Endothelial cell of umbilical vein (primary cell): ENCODE measurements around the gene MN1. TPM values are rescaled to one million over a fixed set of nuclear protein-coding genes. Genes with fewer than 3 reads are reported as not detected.

Experiments
- BruUV-seq: library from RNA; stranded (reverse); fragments of 400-500 nt; replicated peaks from 2 replicates; lab custom pipeline; 2021; lab: Mats Ljungman, UMichigan
- CTCF ChIA-PET: fragments of 300-600, 350-600 bp; sonication (Branson Sonifier 250); formaldehyde crosslinking; loops from one replicate; lab custom pipeline; 2021; ENCODE audit warnings: antibody characterized with exemption, inconsistent platforms; lab: Charles Lee
- POLR2A ChIA-PET: fragments of 300-600, 350-600 bp; sonication (Branson Sonifier 250); formaldehyde crosslinking; loops from one replicate; lab custom pipeline; 2021; ENCODE audit warnings: antibody characterized with exemption, inconsistent platforms; lab: Charles Lee
- DNase-seq: peaks from one replicate; pipeline ENCODE4 v3.0.0-alpha.2; 2011; ENCODE audit warnings: low read depth, low spot score
- FAIRE-seq: peaks from 2 replicates; lab custom pipeline; 2011; peaks lifted over from hg19 to GRCh38; lab: Jason Lieb, UNC
- H2AFZ ChIP-seq: 2 replicates; pipeline ENCODE4 v1.6.0; 2012; ENCODE audit warnings: low read depth, low read length, control low read depth, inconsistent platforms
- H3K27ac ChIP-seq: 2 replicates; pipeline ENCODE4 v1.5.1; 2011; ENCODE audit warnings: low read depth, mild to moderate bottlenecking, control low read depth, low read length, moderate library complexity; ENCODE audit not compliant: insufficient read depth
- H3K27me3 ChIP-seq, 2 experiments: 2 replicates each; pipeline versions ENCODE4 v1.6.0 to v1.6.1; 2011; ENCODE audit warnings: low read length in 2 of 2, mixed read lengths in 1 of 2; ENCODE audit not compliant: control insufficient read depth in 2 of 2, insufficient read depth in 2 of 2
- H3K36me3 ChIP-seq, 2 experiments: 2 replicates in 1 of 2; 3 replicates in 1 of 2; pipeline ENCODE4 v1.5.1; 2011; ENCODE audit warnings: low read length in 2 of 2, mild to moderate bottlenecking in 1 of 2, moderate library complexity in 1 of 2; ENCODE audit not compliant: control insufficient read depth in 2 of 2, insufficient read depth in 2 of 2; ENCODE audit errors: extremely low read depth in 1 of 2
- H3K4me1 ChIP-seq: 3 replicates; pipeline ENCODE4 v1.5.1; 2011; ENCODE audit warnings: mild to moderate bottlenecking, low read length; ENCODE audit not compliant: control insufficient read depth, insufficient read depth; ENCODE audit errors: extremely low read depth
- H3K4me2 ChIP-seq: 2 replicates; pipeline ENCODE4 v1.6.1; 2011; ENCODE audit warnings: low read length, control low read depth, mixed read lengths; ENCODE audit not compliant: insufficient read depth
- H3K4me3 ChIP-seq, 3 experiments: fragments of 200-600 bp in 1 of 3; sonication (generic), shearing (Covaris generic) in 1 of 3; replicated peaks in 1 of 3; 2 replicates each; pipeline ENCODE4 v1.5.1; 2011 to 2016; ENCODE audit warnings: control low read depth in 3 of 3, low read length in 3 of 3, mild to moderate bottlenecking in 2 of 3, inconsistent platforms in 1 of 3, low read depth in 1 of 3, moderate library complexity in 1 of 3; ENCODE audit not compliant: insufficient read depth in 1 of 3
- H3K79me2 ChIP-seq: 2 replicates; pipeline ENCODE4 v1.6.0; 2012; ENCODE audit warnings: low read length, inconsistent platforms; ENCODE audit not compliant: control insufficient read depth, insufficient read depth
- H3K9ac ChIP-seq: replicated peaks from 2 replicates; pipeline ENCODE3; 2011; ENCODE audit warnings: low read length, control low read depth; ENCODE audit not compliant: insufficient read depth; ENCODE audit errors: extremely low read depth
- H3K9me1 ChIP-seq: replicated peaks from 3 replicates; pipeline ENCODE4 v1.6.0; 2011; ENCODE audit warnings: mild to moderate bottlenecking, low read length; ENCODE audit not compliant: control insufficient read depth, insufficient read depth; ENCODE audit errors: extremely low read depth
- H3K9me3 ChIP-seq: replicated peaks from 2 replicates; pipeline ENCODE4 v1.5.1; 2012; ENCODE audit warnings: low read length, inconsistent platforms; ENCODE audit not compliant: control insufficient read depth, insufficient read depth
- H4K20me1 ChIP-seq: replicated peaks from 2 replicates; pipeline ENCODE3; 2011; ENCODE audit warnings: mild to moderate bottlenecking, low read length; ENCODE audit not compliant: control insufficient read depth, insufficient read depth; ENCODE audit errors: extremely low read depth
- EZH2 ChIP-seq: IDR thresholded peaks from 2 replicates; pipeline ENCODE4 v1.6.1; 2012; ENCODE audit warnings: borderline replicate concordance, low read depth, mild to moderate bottlenecking, moderate library complexity, low read length, inconsistent platforms; ENCODE audit not compliant: severe bottlenecking
- FOS ChIP-seq: IDR thresholded peaks from 2 replicates; pipeline ENCODE4 v1.6.1; 2011; ENCODE audit warnings: mild to moderate bottlenecking, low read length, moderate library complexity, borderline replicate concordance; ENCODE audit not compliant: insufficient read depth
- GATA2 ChIP-seq: IDR thresholded peaks from 2 replicates; pipeline ENCODE4 v1.7.0; 2011; ENCODE audit warnings: low read depth, mild to moderate bottlenecking, moderate library complexity, mixed read lengths, low read length; ENCODE audit not compliant: insufficient read length, insufficient read depth
- JUN ChIP-seq: IDR thresholded peaks from 2 replicates; pipeline ENCODE4 v1.6.1; 2011; ENCODE audit warnings: borderline replicate concordance, low read depth; ENCODE audit not compliant: insufficient read length, insufficient read depth
- MYC ChIP-seq: IDR thresholded peaks from one replicate; pipeline ENCODE4 v1.6.1; 2011; ENCODE audit warnings: mild to moderate bottlenecking, low read depth, low read length
- POLR2A ChIP-seq: IDR thresholded peaks from 2 replicates; pipeline ENCODE4 v1.6.1; 2012; ENCODE audit warnings: low read depth, mild to moderate bottlenecking, control low read depth, low read length
- POLR2AphosphoS5 ChIP-seq: IDR thresholded peaks from 2 replicates; pipeline ENCODE4 v1.6.1; 2012; ENCODE audit warnings: low read depth, mild to moderate bottlenecking, control low read depth, low read length, moderate library complexity; ENCODE audit not compliant: insufficient read depth
- dilution Hi-C: fragments of 300-500 bp; cut with MboI; formaldehyde crosslinking; loops from one replicate; pipeline ENCODE4 v1.15.0; 2019; ENCODE audit warnings: low sequenced_read_pairs; ENCODE audit not compliant: extremely low pct_ligation_motif_present
- intact Hi-C: fragments of 100-400 bp; cut with micrococcal nuclease; formaldehyde crosslinking; loops from one replicate; pipeline ENCODE4 v1.10.0; 2022
- polyA plus RNA-seq, 4 experiments: library from polyadenylated mRNA; depleted of rRNA in 3 of 4; stranded (reverse) in 3 of 4; unstranded in 1 of 4; fragments of >200 nt; gene quantifications; 2 replicates each; pipeline versions ENCODE4 v1.2.1 to v1.2.3, GENCODE V29; 2011 to 2012; ENCODE audit warnings: missing spikeins in 1 of 4
- total RNA-seq: library from RNA; stranded (reverse); gene quantifications from 2 replicates; pipeline ENCODE4 v1.2.3, GENCODE V29; 2021
- TF ChIP-seq, protein P1 (sequence below): IDR thresholded peaks from 2 replicates; pipeline ENCODE4 v1.6.1; 2011; ENCODE audit not compliant: insufficient read depth, insufficient read length
- TF ChIP-seq, protein P2 (sequence below), 2 donors: IDR thresholded peaks; 1 replicate in 1 of 2; 2 replicates in 1 of 2; pipeline ENCODE4 v1.5.1; 2011; ENCODE audit warnings: low read length in 2 of 2, mild to moderate bottlenecking in 2 of 2, moderate library complexity in 2 of 2, control low read depth in 1 of 2, inconsistent platforms in 1 of 2, low read depth in 1 of 2; ENCODE audit not compliant: insufficient read depth in 1 of 2; ENCODE audit errors: extremely low read depth in 1 of 2

MN1 gene
- total and polyA plus RNA-seq, 2 donors (not counting 3 experiments of a cell fraction or from before 2014, with no cell fraction given) = 3.8 to 5.2 TPM

DNA sequence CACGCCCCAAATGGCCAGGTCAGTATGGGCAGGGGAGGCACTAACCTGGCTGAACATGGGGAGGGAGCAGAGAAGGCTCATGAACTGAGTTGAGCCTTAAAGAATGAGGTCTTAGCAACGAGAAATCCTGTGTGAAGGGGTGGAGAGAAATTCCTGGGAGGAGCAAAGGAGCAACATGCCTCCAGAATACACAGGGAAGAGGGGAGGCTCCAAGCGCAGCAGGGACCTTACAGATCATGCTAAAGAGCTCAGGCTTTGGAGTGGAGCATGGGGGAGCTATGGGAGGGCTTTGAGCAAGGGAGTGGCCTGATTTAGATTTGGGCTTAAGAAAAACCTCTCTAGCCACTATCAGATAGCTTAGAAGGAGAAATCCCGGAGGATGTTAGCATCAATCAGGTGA, 88.1 kb downstream of the MN1 start:
- Histone ChIP-seq H3K4me1 (peaks cover 9% of the 10 kb centered on the region), H3K9me3 (no peaks in the 10 kb centered on the region), H3K9me1 (no peaks in the 10 kb centered on the region), H3K79me2 (no peaks in the 10 kb centered on the region), H3K27me3 (no peaks in the 10 kb centered on the region), H2AFZ (no peak overlapping the region), H3K27ac (no peak overlapping the region), H3K9ac (no peak overlapping the region), H3K4me2 (no peak overlapping the region), H3K4me3 (no peak overlapping the region), H3K36me3 (no peaks in the 10 kb centered on the region), H4K20me1 (no peaks in the 10 kb centered on the region)
- dilution Hi-C loops (no loop called here), intact Hi-C loops (no loop called here)
- CTCF ChIA-PET = no interaction called here
- no peak for FAIRE-seq
- TF ChIP-seq FOS = no peak
- no peak for TF ChIP-seq GATA2
- TF ChIP-seq POLR2AphosphoS5 = no peak
- TF ChIP-seq, protein P1, sequence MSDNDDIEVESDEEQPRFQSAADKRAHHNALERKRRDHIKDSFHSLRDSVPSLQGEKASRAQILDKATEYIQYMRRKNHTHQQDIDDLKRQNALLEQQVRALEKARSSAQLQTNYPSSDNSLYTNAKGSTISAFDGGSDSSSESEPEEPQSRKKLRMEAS = no peak
- TF ChIP-seq MYC = no peak
- TF ChIP-seq, protein P2, sequence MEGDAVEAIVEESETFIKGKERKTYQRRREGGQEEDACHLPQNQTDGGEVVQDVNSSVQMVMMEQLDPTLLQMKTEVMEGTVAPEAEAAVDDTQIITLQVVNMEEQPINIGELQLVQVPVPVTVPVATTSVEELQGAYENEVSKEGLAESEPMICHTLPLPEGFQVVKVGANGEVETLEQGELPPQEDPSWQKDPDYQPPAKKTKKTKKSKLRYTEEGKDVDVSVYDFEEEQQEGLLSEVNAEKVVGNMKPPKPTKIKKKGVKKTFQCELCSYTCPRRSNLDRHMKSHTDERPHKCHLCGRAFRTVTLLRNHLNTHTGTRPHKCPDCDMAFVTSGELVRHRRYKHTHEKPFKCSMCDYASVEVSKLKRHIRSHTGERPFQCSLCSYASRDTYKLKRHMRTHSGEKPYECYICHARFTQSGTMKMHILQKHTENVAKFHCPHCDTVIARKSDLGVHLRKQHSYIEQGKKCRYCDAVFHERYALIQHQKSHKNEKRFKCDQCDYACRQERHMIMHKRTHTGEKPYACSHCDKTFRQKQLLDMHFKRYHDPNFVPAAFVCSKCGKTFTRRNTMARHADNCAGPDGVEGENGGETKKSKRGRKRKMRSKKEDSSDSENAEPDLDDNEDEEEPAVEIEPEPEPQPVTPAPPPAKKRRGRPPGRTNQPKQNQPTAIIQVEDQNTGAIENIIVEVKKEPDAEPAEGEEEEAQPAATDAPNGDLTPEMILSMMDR (IDR thresholded peaks at IDR 0.05; ENCODE audit: extremely low read depth in 1 of 2, insufficient read depth in 1 of 2, low read depth in 1 of 2, low read length in 2 of 2) = no peak
- TF ChIP-seq JUN = no peak
- TF ChIP-seq EZH2 = no peak
- no peak for TF ChIP-seq POLR2A
- BruUV-seq = no TSS peak
- no peak for DNase-seq
- POLR2A ChIA-PET = no interaction called here
